DOHH2 (cell line): ENCODE data around the gene NR2F1-AS1.

Experiments
- CTCF ChIP-seq: fragments of 200-600 bp; sonication (generic); IDR thresholded peaks from one replicate; pipeline ENCODE4 v1.5.1; 2014; ENCODE audit warnings: antibody characterized with exemption, mild to moderate bottlenecking, low read depth, low read length; ENCODE audit not compliant: poor library complexity, severe bottlenecking
- EZH2phosphoT487 ChIP-seq: fragments of 200-600 bp; sonication (generic); IDR thresholded peaks from 2 replicates; pipeline ENCODE4 v1.6.1; 2017; ENCODE audit warnings: borderline replicate concordance, mild to moderate bottlenecking, antibody characterized with exemption, low read length, moderate library complexity, mixed read lengths

GRCh38 chr5:93452255-93452654, 128.8 kb downstream of the NR2F1-AS1 start:
- TF ChIP-seq CTCF (no peak), EZH2phosphoT487 (no peak)
